Measurements from ENCODE around the gene MYL4.
"Not testable (repeated sequence)": the region's sequence is repeated elsewhere in the genome, so short reads cannot be mapped to it uniquely, and the experiment has no call there.

MYL4 gene

GRCh38 chr17:47208744-47209488 is at the start of gene MYL4:
MYL4 (plus strand) TSS chr17:47209348; CDS start chr17:47209423, 75 bp downstream.
- DNase-seq: no peak

- DNase-seq: no peak
Measured at GRCh38 chr17:47162013-47162622, 47.0 kb upstream of the MYL4 start.

- DNase-seq: no peak
Measured at GRCh38 chr17:47164263-47164662, 44.9 kb upstream of the MYL4 start.

- no peak for DNase-seq
Measured at GRCh38 chr17:47165137-47165536, 44.0 kb upstream of the MYL4 start.

GRCh38 chr17:47166854-47167253 is 42.3 kb upstream of the MYL4 start:
- not testable (repeated sequence) for DNase-seq

- not testable (repeated sequence) for DNase-seq
Measured at GRCh38 chr17:47168896-47169295, 40.3 kb upstream of the MYL4 start.

GRCh38 chr17:47170710-47171109 is 38.4 kb upstream of the MYL4 start:
- DNase-seq: no peak

- no peak for DNase-seq
Measured at GRCh38 chr17:47172696-47173565, 36.2 kb upstream of the MYL4 start.

- DNase-seq: not testable (repeated sequence)
Measured at GRCh38 chr17:47174823-47175222, 34.3 kb upstream of the MYL4 start.

GRCh38 chr17:47176389-47176826 is 32.7 kb upstream of the MYL4 start:
- DNase-seq: no peak

- no peak for DNase-seq
Measured at GRCh38 chr17:47177261-47177660, 31.9 kb upstream of the MYL4 start.

GRCh38 chr17:47179141-47179540 is 30.0 kb upstream of the MYL4 start:
- no peak for DNase-seq

GRCh38 chr17:47180337-47180736 is 28.8 kb upstream of the MYL4 start:
- DNase-seq: no peak

GRCh38 chr17:47180988-47181387 is 28.2 kb upstream of the MYL4 start:
- DNase-seq: not testable (repeated sequence)

- no peak for DNase-seq
Measured at GRCh38 chr17:47184681-47185080, 24.5 kb upstream of the MYL4 start.

GRCh38 chr17:47188271-47188875 is 20.8 kb upstream of the MYL4 start:
- no peak for DNase-seq

GRCh38 chr17:47188876-47189731 is 20.0 kb upstream of the MYL4 start, which contains the start of gene CDC27:
CDC27 (minus strand) TSS chr17:47189295; CDS start chr17:47189172, 123 bp downstream.
- peak; percentile 97 for DNase-seq

- DNase-seq: no peak
Measured at GRCh38 chr17:47189732-47190237, 19.4 kb upstream of the MYL4 start.

- DNase-seq: no peak
Measured at GRCh38 chr17:47190243-47190642, 18.9 kb upstream of the MYL4 start.

GRCh38 chr17:47190770-47191169 is 18.4 kb upstream of the MYL4 start:
- DNase-seq: no peak

- DNase-seq: peak; percentile 82
Measured at GRCh38 chr17:47192554-47192953, 16.6 kb upstream of the MYL4 start.

Data from NCI-H2029 (cell line).